Upper lobe of left lung (tissue), 6 donors: Measurements from ENCODE around the gene NT5C. TPM values are rescaled to one million over a fixed set of nuclear protein-coding genes. Genes with fewer than 3 reads are reported as not detected.
"Not testable (repeated sequence)": the region's sequence is repeated elsewhere in the genome, so short reads cannot be mapped to it uniquely, and the experiment has no call there.

Source experiments
- ATAC-seq, 2 donors: fragments of 200-7000 bp; cut with Tn5 transposase; one replicate each; pipeline ENCODE4 v1.9.1; 2022; ENCODE audit warnings: mild to moderate bottlenecking in 2 of 2, moderate library complexity in 2 of 2; ENCODE audit not compliant: low FRiP score in 2 of 2
- DNase-seq, 2 donors: peaks; one replicate each; pipeline ENCODE4 v3.0.0-alpha.2; 2019 to 2020
- H3K27ac ChIP-seq, 4 donors: fragments of 200-600 bp; sonication (generic); one replicate each; pipeline ENCODE4 v1.5.1; 2016 to 2019
- H3K27me3 ChIP-seq, 4 donors: fragments of 200-600 bp; sonication (generic); one replicate each; pipeline ENCODE4 v1.5.1; 2017 to 2019
- H3K36me3 ChIP-seq, 4 donors: fragments of 200-600 bp; sonication (generic); one replicate each; pipeline ENCODE4 v1.5.1; 2016 to 2019
- H3K4me1 ChIP-seq, 4 donors: fragments of 200-600 bp; sonication (generic); one replicate each; pipeline ENCODE4 v1.5.1; 2018 to 2019
- H3K4me3 ChIP-seq, 4 donors: fragments of 200-600 bp; sonication (generic); one replicate each; pipeline ENCODE4 v1.5.1; 2017 to 2019; ENCODE audit warnings: mild to moderate bottlenecking in 2 of 4, moderate library complexity in 1 of 4
- H3K9me3 ChIP-seq, 4 donors: fragments of 200-600 bp; sonication (generic); one replicate each; pipeline ENCODE4 v1.5.1; 2018 to 2019
- CTCF ChIP-seq, 6 experiments: fragments of 450-650 bp in 4 of 6; fragments of 200-600 bp in 2 of 6; sonication (generic) in 2 of 6; IDR thresholded peaks; one replicate each; pipeline ENCODE4 v1.5.1; 2016 to 2019; ENCODE audit warnings: antibody characterized with exemption in 6 of 6
- EP300 ChIP-seq, 4 donors: sonication (generic); formaldehyde crosslinking; IDR thresholded peaks; one replicate each; pipeline ENCODE4 v1.5.1; 2017; ENCODE audit warnings: antibody characterized with exemption in 4 of 4, control low read depth in 2 of 4
- POLR2A ChIP-seq, 4 donors: fragments of 450-650 bp; IDR thresholded peaks; one replicate each; pipeline ENCODE4 v1.5.1; 2016 to 2017; ENCODE audit warnings: antibody characterized with exemption in 4 of 4, mild to moderate bottlenecking in 2 of 4
- POLR2AphosphoS5 ChIP-seq, 2 donors: sonication (generic); formaldehyde crosslinking; IDR thresholded peaks; one replicate each; pipeline ENCODE4 v1.5.1; 2017; ENCODE audit warnings: antibody characterized with exemption in 2 of 2
- WGBS, 2 donors: methylation state at CpG; one replicate each; pipeline ENCODE4 v1.1.5; 2017 to 2018; 5-methylcytosine and 5-hydroxymethylcytosine counted together
- total RNA-seq, 6 donors: library from RNA; depleted of rRNA in 4 of 6; stranded (reverse); fragments of >200 nt in 4 of 6; gene quantifications; one replicate each; pipeline versions ENCODE4 v1.1.0 to v1.2.1, GENCODE V29; 2016 to 2021
- donor health status: DM: no; HTN: no; CAD: no; lungs with moderate emphysema.
- donor health status: DM: no; HTN: yes; CAD: no; lungs with severe emphysema.

Gene NT5C
- total RNA-seq, 6 donors from 2014 or later = 46.4 to 113 (median 76.6) TPM

- TF ChIP-seq POLR2AphosphoS5 (IDR thresholded peaks at IDR 0.05) (no peak), POLR2A (IDR thresholded peaks at IDR 0.05) (no peak)
- Histone ChIP-seq H3K27me3 (no peaks in the 10 kb centered on the region), H3K4me1 (peaks cover 0 to 7% (median 5%) of the 10 kb centered on the region in 4 donors), H3K36me3 (peaks cover 0 to 17% (median 4%) of the 10 kb centered on the region in 4 donors), H3K27ac (no peak overlapping the region), H3K9me3 (no peaks in the 10 kb centered on the region), H3K4me3 (no peak overlapping the region)
- 86 to 94% methylated on average over 4 of the region's 4 CpGs for WGBS, 2 donors
- ATAC-seq (no peak), DNase-seq (no peak)
Observed at GRCh38 chr17:75159196-75160031, 27.9 kb upstream of the NT5C start.

GRCh38 chr17:75158480-75158879, 26.9 kb upstream of the NT5C start:
- ATAC-seq, H3K9me3 ChIP-seq, DNase-seq, H3K27ac ChIP-seq, H3K27me3 ChIP-seq, H3K4me3 ChIP-seq: not testable (repeated sequence)
- Histone ChIP-seq H3K4me1 (peaks cover under 1 to 12% (median 5%) of the 10 kb centered on the region in 4 donors), H3K36me3 (peaks cover 0 to 10% (median under 1%) of the 10 kb centered on the region in 4 donors)
- 89 to 95% methylated on average over 8 of the region's 8 CpGs for WGBS, 2 donors

- peak overlapping the region in 2 of 4 donors; percentile 87 to 95 for H3K27ac ChIP-seq
- DNase-seq = no peak
Observed at GRCh38 chr17:75155191-75155601, 23.7 kb upstream of the NT5C start.

GRCh38 chr17:75154195-75155106, 22.9 kb upstream of the NT5C start, which contains the start of gene JPT1:
Gene JPT1, minus strand, starts transcription at chr17:75154512. Its CDS starts 115 bp downstream, at chr17:75154397.
- no peaks in the 10 kb centered on the region for H3K36me3 ChIP-seq
- DNase-seq (peak; percentile 94 to 99), ATAC-seq (peak; percentile 99 to 100)
- H3K27ac ChIP-seq = peak within 1 kb of the TSS; percentile 69 to 95 (median 78)
- 3 to 16% methylated on average over 10 to 30 of the region's 67 CpGs for WGBS, 2 donors
- H3K27me3 ChIP-seq = no peaks in the 10 kb centered on the region
- no peak for TF ChIP-seq EP300 (IDR thresholded peaks at IDR 0.05)
- peak in 1 of 6 experiments; percentile 4 for TF ChIP-seq CTCF (IDR thresholded peaks at IDR 0.05)
- peak in 3 of 4 donors; percentile 98 to 100 (median 99) for TF ChIP-seq POLR2A (IDR thresholded peaks at IDR 0.05)
- TF ChIP-seq POLR2AphosphoS5 (IDR thresholded peaks at IDR 0.05) = peak; percentile 92 to 99
- H3K4me3 ChIP-seq = peak within 1 kb of the TSS; percentile 47 to 99 (median 82)
- peaks cover 12 to 27% (median 18%) of the 10 kb centered on the region in 4 donors for H3K4me1 ChIP-seq
- H3K9me3 ChIP-seq = no peaks in the 10 kb centered on the region

More at GRCh38 chr17:75155191-75155601, 23.7 kb upstream of the NT5C start:
- TF ChIP-seq POLR2A (IDR thresholded peaks at IDR 0.05) = no peak
- TF ChIP-seq EP300 (IDR thresholded peaks at IDR 0.05) = no peak
- no peak for TF ChIP-seq POLR2AphosphoS5 (IDR thresholded peaks at IDR 0.05)
- TF ChIP-seq CTCF (IDR thresholded peaks at IDR 0.05) = no peak
- no peak for ATAC-seq
- H3K36me3 ChIP-seq = peaks cover 0 to 4% (median 0%) of the 10 kb centered on the region in 4 donors
- no peaks in the 10 kb centered on the region for H3K27me3 ChIP-seq
- H3K9me3 ChIP-seq = no peaks in the 10 kb centered on the region
- WGBS, 2 donors = 89 to 93% methylated on average over 3 of the region's 3 CpGs
- H3K4me3 ChIP-seq = peak overlapping the region in 1 of 4 donors; percentile 99
- H3K4me1 ChIP-seq = peaks cover 12 to 27% (median 18%) of the 10 kb centered on the region in 4 donors

GRCh38 chr17:75153780-75154194, 22.2 kb upstream of the NT5C start:
- Histone ChIP-seq H3K27ac (peak overlapping the region in 3 of 4 donors; percentile 69 to 95 (median 87)), H3K9me3 (no peaks in the 10 kb centered on the region), H3K36me3 (no peaks in the 10 kb centered on the region), H3K4me3 (peak overlapping the region; percentile 47 to 99 (median 82)), H3K27me3 (no peaks in the 10 kb centered on the region), H3K4me1 (peaks cover 12 to 27% (median 18%) of the 10 kb centered on the region in 4 donors)
- ATAC-seq (no peak), DNase-seq (peak in 1 of 2 donors; percentile 25)
- WGBS, 2 donors = 2% methylated on average over 10 of the region's 35 CpGs; no CpG with 5 or more reads in 1 of the 2 donors
- TF ChIP-seq POLR2AphosphoS5 (IDR thresholded peaks at IDR 0.05) (no peak), EP300 (IDR thresholded peaks at IDR 0.05) (no peak), CTCF (IDR thresholded peaks at IDR 0.05) (no peak), POLR2A (IDR thresholded peaks at IDR 0.05) (no peak)
